ENCODE results near the gene TLE4. TPM values are rescaled to one million over a fixed set of nuclear protein-coding genes. Genes with fewer than 3 reads are reported as not detected.

TLE4 gene
- total and polyA plus RNA-seq, 2 of the 13 experiments (the other 11 are each of a cell fraction or from before 2014, with no cell fraction given): 2.0 to 2.3 TPM

GRCh38 chr9:79571309-79572031 is at the start of gene TLE4 (continued):
- TF ChIP-seq TERF1 (CRISPR knock-in tag; IDR thresholded peaks at IDR 0.05) (no peak), RBM22 (optimal IDR thresholded peaks at IDR 0.05; ENCODE audit: low read length) (no peak), ZNF12 (CRISPR knock-in tag; IDR thresholded peaks at IDR 0.05) (no peak), ZFP91 (CRISPR knock-in tag; IDR thresholded peaks at IDR 0.05; ENCODE audit: borderline replicate concordance) (peak; percentile 41; the same call in 1 of the 2 replicates), ZNF382 (CRISPR knock-in tag; IDR thresholded peaks at IDR 0.05; ENCODE audit: borderline replicate concordance) (no peak), ETS1 (CRISPR knock-in tag; IDR thresholded peaks at IDR 0.05) (no peak), MIER3 (CRISPR knock-in tag; IDR thresholded peaks at IDR 0.05; ENCODE audit: borderline replicate concordance) (no peak), GZF1 (CRISPR knock-in tag; IDR thresholded peaks at IDR 0.05) (no peak), GABPB1 (CRISPR knock-in tag; IDR thresholded peaks at IDR 0.05) (peak; percentile 73; the same call in 1 of the 2 replicates), SNAI1 (CRISPR knock-in tag; IDR thresholded peaks at IDR 0.05; ENCODE audit: borderline replicate concordance) (no peak), BRF2 (CRISPR knock-in tag; IDR thresholded peaks at IDR 0.05) (no peak), LBX2 (CRISPR knock-in tag; IDR thresholded peaks at IDR 0.05; ENCODE audit: borderline replicate concordance) (no peak), ZNF138 (CRISPR knock-in tag; IDR thresholded peaks at IDR 0.05; ENCODE audit: low read depth) (no peak), HNRNPL (IDR thresholded peaks at IDR 0.05; ENCODE audit: low read depth, low read length) (no peak), NFYB (CRISPR knock-in tag; IDR thresholded peaks at IDR 0.05) (peak; percentile 94), ZNF574 (CRISPR knock-in tag; IDR thresholded peaks at IDR 0.05) (0 out of 2 replicates have a peak, but pooled peaks have one; percentile 32), PLSCR1 (CRISPR knock-in tag; IDR thresholded peaks at IDR 0.05; ENCODE audit: borderline replicate concordance) (no peak), ZNF598 (CRISPR knock-in tag; IDR thresholded peaks at IDR 0.05; ENCODE audit: borderline replicate concordance) (no peak)

Data from HepG2 (cell line).